NCI-H524 treated with DMSO at 0.1 percent for 48 hours (cell line): ENCODE data around the gene KLHL42.
A peak's percentile ranks its signal among the peaks of the same experiment; 100 is the strongest.
"Not testable (repeated sequence)": the region's sequence is repeated elsewhere in the genome, so short reads cannot be mapped to it uniquely, and the experiment has no call there.

ENCODE experiments used
- DNase-seq: peaks from one replicate; lab custom pipeline; 2025; lab: John Stamatoyannopoulos, UW

The KLHL42 gene

GRCh38 chr12:27817766-27818165 is 37.7 kb downstream of the KLHL42 start:
- DNase-seq, result no peak

DNA sequence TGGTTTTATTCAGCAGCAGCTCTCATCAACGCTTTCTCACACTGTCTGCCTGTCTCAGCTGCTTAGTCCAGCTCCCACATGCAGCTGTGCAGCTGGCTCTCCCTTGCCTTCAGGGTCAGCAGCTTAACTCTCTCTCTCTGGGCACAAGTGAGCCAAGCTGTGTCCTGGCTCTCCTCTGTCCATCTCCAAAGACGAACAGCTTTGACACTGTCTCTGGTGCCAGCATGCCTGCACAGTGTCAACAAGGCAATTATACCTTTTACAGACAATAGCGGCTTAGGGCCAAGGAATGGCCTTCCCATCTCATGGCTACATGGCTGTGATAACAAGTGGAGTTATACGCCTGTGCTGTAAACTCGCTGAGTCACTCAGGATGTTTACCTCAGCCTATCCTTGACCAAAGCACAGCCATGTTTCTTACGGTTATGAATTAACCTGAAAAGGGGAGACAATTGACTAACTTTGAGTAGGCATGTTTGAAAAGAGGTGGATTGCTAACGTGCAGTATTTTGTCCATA is 38.4 kb downstream of the KLHL42 start:
- no peak for DNase-seq

DNA sequence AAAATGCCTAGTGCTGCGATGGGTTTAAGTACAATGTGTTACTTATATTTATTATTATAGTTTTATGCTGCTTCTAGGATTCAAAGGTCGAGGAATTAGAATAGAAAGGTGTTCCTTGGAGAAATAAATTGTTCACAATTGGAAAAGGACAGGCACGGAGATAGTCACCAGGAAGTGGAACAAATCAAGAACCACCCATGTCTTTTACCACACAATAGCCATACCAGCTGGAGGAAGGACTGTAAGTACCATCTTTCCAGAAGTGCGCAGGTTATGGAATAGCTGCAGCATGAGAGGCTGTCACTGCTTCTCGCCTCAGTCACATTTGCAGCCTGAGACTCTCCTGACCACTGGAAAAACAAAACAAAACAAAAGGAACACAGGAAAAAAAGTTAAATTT is 40.5 kb downstream of the KLHL42 start:
- DNase-seq, result no peak

GRCh38 chr12:27821259-27821973 is 41.4 kb downstream of the KLHL42 start:
- DNase-seq, result peak; percentile 26

DNA sequence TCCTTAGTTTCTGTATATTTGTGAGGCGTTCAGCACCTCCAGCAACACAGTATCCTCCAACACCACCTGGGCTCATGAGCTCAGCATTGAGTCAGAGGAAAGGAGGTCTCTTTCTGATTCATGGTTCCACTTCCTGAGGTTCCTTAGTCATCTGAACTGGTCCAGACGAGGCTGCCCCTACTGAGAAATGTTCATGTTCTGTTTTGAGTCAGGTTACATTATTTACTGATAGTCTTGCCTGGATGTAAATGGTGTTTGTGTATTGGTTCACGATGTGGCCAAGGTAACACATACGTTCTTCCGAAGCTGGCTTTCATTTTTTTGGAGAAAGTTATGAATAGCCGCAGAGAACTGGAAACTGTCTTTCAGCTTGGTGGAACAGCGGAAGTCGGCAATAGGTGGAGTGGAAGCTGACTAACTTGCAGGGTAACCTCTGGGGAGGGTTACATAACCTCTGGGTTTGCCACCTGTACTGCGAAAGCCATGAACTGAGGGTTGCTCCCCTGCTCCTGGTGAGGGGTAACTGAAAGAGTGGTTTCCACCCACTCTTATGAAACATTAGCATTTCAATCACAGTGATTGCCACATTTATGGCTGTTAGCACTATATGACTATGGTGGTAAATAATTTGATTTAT is 42.2 kb downstream of the KLHL42 start:
- no peak for DNase-seq

DNA sequence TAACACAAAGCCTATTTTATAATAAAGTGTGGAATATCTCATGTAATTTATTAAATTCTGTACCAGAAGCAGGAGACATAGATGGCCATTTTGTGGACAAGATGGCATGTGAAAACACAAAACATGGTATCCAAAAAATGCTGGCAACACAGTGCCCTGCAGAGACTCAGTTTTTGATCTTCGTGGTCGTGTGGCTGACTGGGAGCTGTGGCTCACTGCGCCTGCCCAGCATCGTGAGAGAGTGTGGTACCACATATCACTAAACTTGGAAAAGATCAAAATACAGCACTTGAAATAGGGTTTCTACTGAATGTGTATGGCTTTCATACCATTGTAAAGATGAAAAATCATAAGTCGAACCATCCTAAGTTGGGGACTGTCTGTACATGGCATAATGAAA is 43.0 kb downstream of the KLHL42 start:
- DNase-seq, result no peak

- DNase-seq, result no peak
Observed at GRCh38 chr12:27824126-27824842, 44.3 kb downstream of the KLHL42 start.

DNA sequence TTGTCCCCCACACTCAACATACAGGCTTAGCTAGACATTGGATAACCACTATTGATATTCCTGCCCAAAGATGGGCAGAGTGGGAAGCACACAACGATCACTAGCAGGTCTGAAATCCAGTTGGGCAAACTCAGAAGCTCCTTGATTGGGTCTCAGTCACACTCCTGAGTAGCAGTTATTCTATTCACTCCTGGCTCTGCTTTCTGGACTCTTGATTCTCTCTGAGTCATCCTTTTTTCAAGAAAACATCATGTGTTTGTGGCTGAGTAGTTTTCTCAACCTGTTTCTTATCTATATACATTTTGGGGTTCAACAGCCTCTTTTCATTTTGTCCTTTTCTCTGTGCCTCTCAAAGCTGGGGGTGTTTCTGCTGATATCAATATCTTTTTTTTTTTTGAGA is 46.0 kb downstream of the KLHL42 start:
- no peak for DNase-seq

DNA sequence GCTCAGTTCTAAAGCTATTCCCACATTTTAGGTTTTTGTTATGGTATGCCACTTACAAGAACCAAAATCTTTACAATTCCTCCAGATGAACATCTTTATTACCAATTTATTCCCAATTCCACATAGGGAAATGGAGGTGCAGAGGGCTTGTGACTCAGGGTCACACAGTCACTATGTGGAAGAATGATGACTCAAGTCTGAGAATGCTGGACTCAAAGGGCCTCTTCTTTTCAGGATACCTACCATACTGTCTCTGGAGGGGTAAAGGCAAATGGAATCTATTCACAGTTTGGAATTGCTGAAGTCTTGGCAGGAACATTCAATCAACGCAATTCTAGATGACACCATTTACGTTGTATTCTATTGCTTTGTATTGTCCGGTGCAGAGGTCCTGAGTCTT is 48.2 kb downstream of the KLHL42 start:
- DNase-seq, result no peak

DNA sequence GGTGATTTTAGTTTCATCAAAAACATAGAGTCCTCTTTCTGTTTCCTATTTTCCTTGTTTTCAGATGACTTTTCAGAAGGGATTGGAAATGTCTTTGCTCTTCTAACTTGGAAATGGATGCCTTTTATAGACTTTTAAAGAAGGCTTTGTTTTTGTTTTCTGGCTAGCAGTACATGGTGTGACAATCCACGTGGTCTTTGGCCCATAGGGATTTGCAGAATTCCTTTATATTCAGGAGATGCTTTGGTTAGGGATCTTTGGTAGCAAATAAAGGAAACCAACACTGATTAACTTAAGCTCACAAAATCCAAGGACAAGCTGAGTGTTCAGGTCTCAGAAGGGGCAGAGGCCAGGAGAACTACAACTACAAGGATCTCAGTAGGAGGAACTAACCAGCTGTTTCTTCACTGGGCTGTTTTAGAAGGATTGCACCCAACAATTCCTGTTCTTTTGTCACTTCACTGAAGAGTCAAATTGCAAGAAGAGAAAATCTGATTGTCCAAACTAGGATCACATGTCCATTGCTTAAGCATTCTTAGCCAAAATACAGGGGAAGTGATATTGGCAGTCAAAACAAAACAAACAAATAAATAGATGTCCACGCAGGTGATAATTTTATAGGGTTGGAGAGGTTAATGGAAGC is 58.6 kb downstream of the KLHL42 start:
- no peak for DNase-seq

DNA sequence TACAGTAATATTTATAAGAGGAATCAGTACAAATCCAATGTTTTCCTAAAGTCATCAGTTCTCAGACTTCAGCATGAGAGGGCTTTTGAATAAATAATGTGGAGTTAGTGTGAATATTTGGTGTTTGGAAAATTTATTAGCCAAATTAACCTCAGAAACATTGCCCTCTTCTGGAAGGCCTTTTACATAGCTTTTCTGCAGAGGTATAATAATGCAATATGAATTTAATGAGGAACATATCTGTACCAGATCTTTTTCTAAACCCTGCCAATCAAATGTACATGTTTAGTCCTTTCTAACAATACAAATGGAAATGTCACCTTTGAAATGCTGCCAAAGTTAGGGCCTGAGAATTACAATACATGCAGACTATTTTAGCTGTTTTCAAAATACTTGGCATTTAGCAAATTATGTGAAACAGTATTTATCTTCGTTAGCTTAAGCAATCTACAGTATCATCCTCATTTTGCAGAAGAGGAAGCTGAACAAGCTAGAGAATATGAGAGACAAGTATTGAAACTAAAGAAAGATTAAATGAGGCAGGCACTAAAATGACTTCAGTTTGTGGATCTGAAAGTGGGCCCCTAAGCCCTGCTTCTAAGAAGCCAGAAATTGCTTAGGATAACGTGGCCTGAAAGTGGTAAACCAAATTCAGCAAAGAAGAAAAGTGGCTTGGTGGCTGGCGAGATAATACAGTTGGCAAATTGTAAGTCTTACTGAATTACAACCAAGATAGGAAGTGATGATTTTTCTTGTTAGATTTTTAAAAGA is 60.4 kb downstream of the KLHL42 start:
- DNase-seq, result no peak

DNA sequence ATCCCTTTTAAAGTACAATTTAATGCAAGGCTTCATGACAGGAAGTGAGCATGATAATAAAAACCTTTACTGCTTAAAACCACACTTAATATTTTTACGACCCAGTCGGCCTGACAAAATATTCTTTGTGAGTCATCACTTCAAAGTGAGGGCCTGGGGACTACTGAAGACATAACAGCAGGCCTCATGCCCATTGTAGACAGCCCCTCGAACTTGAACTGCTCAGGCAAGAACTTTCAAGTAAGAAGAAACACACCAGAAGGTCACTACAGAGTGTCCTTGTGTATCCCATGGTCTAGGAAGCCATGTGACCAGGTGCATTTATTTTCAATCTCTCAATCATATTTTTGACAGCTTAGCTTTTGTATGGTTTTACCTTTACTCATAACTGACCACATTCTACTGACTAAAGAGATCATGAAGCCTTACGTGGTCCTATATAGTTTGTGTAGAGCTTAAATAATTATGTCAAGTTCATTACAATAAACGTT is 61.4 kb downstream of the KLHL42 start:
- no peak for DNase-seq

- no peak for DNase-seq
Observed at GRCh38 chr12:27843714-27844245, 63.7 kb downstream of the KLHL42 start.

DNA sequence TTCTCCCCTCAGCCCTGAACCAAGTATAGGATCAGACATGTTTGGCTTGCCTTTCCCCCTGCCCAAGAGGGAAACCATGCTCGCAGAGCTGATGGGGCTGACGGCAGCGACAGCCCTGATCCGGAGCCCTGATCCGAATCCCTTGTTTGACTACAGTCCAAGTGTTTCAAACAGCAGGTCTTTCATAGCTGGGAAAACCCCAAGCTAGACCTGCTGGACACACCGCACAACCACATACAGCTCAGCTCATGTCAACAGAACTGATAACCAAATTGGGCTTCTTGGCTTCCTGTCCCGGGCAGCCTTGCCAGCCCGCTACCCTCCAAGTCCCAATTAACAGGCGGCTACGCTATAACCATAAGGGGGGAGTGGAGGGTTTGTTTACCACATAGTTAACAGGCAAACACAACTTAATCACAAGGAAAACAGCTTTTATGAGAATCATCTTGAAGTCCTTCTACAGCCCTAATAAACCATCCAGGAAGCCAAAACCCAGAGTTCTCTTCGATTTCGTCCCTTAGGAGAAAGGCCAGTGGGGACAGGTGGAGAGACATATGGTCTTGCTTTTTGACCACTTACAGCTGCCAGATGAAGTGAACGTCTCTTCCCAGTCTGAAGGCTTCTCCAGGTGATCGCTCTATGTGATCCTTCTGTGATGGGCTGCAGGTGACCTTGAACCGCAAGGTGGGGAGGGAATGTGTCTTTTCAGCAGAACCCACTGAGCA is 64.5 kb downstream of the KLHL42 start:
- no peak for DNase-seq

- no peak for DNase-seq
Observed at GRCh38 chr12:27845187-27845586, 65.2 kb downstream of the KLHL42 start.

GRCh38 chr12:27845706-27846105 is 65.7 kb downstream of the KLHL42 start:
- not testable (repeated sequence) for DNase-seq

DNA sequence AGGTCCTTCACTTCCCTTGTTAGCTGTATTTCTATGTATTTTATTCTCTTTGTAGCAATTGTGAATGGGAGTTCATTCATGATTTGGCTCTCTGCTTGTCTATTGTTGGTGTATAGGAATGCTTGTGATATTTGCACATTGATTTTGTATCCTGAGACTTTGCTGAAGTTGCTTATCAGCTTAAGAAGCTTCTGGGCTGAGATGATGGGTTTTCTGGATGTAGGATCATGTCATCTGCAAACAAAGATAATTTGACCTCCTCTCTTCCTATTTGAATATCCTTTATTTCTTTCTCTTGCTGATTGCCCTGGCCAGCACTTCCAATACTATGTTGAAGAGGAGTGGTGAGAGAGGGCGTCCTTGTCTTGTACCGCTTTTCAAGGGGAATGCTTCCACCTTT is 67.3 kb downstream of the KLHL42 start:
- DNase-seq, result not testable (repeated sequence)

GRCh38 chr12:27851311-27851710 is 71.3 kb downstream of the KLHL42 start:
- no peak for DNase-seq

DNA sequence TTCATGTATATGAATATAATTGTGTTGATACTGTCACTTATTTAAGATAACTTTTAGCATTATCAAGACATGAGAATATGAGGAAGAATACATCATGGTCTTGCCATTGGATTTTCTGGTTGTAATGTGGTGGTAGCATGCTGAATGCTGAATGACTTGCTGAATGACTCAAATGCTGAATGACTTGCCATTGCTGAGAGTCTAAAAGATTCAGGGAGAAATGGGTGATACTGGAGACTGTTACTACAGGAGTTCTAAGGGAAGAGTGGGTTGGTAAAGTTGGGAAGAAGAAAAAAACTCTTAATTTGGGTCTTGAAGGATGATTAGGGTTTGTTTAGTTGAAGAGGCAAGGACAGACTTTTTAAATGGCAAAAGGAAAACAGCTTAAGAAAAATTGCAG is 72.1 kb downstream of the KLHL42 start:
- DNase-seq, result no peak
